RWPE1 (cell line): ENCODE data around the gene SAMD14.
A peak's percentile ranks its signal among the peaks of the same experiment; 100 is the strongest.

Source experiments
- CTCF ChIA-PET: fragments of 350-600 bp; sonication (Branson Sonifier 250); formaldehyde crosslinking; extraction: SDS; loops from one replicate; lab custom pipeline; 2021; lab: Yijun Ruan, JAX
- POLR2A ChIA-PET: fragments of 400-600 bp; formaldehyde crosslinking; extraction: SDS; loops from one replicate; lab custom pipeline; 2020; ENCODE audit warnings: antibody characterized with exemption; ENCODE audit not compliant: low non-redundant PET; lab: Yijun Ruan, JAX
- DNase-seq: peaks from one replicate; pipeline ENCODE4 v3.0.0; 2012; ENCODE audit warnings: low spot score
- H3K27ac ChIP-seq: fragments of 450-650 bp; 2 replicates; pipeline ENCODE4 v1.5.1; 2017
- TF ChIP-seq, protein P1 (sequence below): fragments of 450-650 bp; conservative IDR thresholded peaks from 2 replicates; pipeline ENCODE4 v1.5.1; 2017; ENCODE audit warnings: low read depth, mild to moderate bottlenecking

The SAMD14 gene

DNA sequence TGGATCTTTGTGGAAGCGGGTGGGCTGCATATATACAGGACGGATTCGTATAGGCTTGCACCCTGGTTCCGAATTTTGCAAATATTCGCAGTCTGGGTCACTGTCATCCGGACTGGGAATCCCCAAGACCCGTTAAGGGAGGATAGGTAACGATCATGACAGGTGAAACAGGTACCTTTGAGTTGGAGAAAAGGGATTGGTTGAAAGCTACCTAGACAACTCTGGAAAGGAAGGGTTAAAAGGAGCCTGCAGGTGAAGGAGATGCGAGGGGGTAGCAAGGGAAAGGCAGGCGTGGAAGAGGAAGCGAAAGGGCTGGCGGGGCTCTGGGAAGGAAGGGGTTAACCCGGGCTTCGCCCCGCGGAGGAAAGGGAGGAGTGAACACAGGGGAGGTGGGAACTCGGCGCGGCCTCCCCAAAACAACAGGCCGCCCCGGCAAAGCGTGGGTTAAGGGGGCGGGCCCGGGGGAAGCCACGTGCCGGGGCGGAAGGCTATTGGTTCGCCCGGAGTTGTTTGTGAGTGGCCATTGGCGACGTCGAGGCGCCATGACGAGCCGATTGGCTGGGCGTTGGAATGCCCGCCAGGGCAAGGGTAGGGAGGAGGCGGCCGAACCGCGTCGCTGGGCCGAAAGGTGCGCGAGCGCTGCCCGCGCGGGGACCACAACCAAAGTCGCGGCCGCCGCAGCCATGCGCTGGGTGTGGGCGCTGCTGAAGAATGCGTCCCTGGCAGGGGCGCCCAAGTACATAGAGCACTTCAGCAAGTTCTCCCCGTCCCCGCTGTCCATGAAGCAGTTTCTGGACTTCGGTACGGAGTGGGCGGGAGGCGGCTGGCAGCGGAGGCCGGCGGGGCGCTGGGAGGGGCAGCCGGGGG lies 35.0 kb downstream of the SAMD14 start, which contains the start of gene PDK2:
PDK2 (plus strand) TSS at position 599 of the 867 bp plus-strand sequence; CDS start at position 684, 85 bp downstream.
- TF ChIP-seq, protein P1, sequence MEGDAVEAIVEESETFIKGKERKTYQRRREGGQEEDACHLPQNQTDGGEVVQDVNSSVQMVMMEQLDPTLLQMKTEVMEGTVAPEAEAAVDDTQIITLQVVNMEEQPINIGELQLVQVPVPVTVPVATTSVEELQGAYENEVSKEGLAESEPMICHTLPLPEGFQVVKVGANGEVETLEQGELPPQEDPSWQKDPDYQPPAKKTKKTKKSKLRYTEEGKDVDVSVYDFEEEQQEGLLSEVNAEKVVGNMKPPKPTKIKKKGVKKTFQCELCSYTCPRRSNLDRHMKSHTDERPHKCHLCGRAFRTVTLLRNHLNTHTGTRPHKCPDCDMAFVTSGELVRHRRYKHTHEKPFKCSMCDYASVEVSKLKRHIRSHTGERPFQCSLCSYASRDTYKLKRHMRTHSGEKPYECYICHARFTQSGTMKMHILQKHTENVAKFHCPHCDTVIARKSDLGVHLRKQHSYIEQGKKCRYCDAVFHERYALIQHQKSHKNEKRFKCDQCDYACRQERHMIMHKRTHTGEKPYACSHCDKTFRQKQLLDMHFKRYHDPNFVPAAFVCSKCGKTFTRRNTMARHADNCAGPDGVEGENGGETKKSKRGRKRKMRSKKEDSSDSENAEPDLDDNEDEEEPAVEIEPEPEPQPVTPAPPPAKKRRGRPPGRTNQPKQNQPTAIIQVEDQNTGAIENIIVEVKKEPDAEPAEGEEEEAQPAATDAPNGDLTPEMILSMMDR: no peak
- DNase-seq: peak; percentile 96
- ChIA-PET POLR2A (interaction anchor here (1.0 kb wide), 1 partner anchor 33 kb away, joined by 3 read pairs; no protein-coding TSS in a partner anchor), CTCF (interaction anchor here (0.5 to 3.2 kb wide), 29 partner anchors 7 to 205 kb away, joined by 3 to 20 read pairs (median 4); partner anchors contain the start of gene SAMD14)
- H3K27ac ChIP-seq: peak within 1 kb of the TSS; percentile 85

DNA sequence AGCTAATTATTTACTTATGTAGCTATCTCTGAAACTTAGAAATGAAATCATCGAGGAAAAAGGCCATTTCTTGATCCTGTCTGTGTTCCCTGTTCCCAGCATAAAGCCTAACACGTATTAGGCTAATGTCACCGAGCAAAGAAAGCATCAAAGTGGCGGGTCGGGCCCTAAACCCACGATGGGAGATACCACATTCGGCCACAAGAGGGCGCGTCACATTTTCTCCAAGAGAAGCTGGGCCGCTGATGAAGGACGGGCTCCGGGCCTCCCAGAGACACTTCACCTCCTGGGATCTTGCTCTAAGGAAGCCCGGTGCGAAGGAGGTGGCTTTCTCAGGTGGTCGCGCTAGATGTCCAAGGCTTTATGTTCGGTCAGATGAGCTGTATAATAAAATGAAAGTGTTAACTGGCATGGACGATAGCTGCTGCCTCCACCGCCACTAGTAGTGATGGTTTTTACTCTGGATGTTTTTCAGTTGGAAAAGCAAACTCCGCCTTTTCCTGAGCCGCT lies 35.7 kb downstream of the SAMD14 start:
- ChIA-PET CTCF (interaction anchor here (0.5 to 3.2 kb wide), 34 partner anchors 8 to 750 kb away, joined by 3 to 20 read pairs (median 4); partner anchors contain the start of gene SAMD14), POLR2A (interaction anchor here (1.0 kb wide), 1 partner anchor 32 kb away, joined by 3 read pairs; no protein-coding TSS in a partner anchor)
- H3K27ac ChIP-seq: peak overlapping the region; percentile 85
- TF ChIP-seq, protein P1: peak; percentile 95
- DNase-seq: peak; percentile 82

DNA sequence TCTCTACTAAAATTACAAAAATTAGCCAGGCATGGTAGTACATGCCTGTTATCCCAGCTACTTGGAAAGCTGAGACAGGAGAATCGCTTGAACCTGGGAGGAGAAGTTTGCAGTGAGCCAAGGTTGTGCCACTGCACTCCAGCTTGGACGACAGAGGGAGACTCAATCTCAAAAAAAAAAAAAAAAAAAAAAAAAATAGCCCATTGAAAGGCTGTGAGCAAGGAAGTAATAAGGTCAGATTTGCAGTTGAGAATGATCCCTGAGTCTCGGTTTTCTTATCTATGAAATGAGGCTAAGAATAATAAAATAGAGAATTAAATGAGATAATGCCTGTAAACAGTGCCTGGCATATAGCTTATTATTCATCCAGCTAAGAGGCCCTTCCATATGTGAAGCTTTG lies 36.2 kb downstream of the SAMD14 start:
- ChIA-PET POLR2A (interaction anchor here (1.0 kb wide), 1 partner anchor 32 kb away, joined by 3 read pairs; no protein-coding TSS in a partner anchor), CTCF (interaction anchor here (0.6 to 3.2 kb wide), 26 partner anchors 8 to 749 kb away, joined by 3 to 20 read pairs (median 4); partner anchors contain the start of gene SAMD14)
- TF ChIP-seq, protein P1: no peak
- DNase-seq: no peak
- peak overlapping the region; percentile 85 for H3K27ac ChIP-seq

DNA sequence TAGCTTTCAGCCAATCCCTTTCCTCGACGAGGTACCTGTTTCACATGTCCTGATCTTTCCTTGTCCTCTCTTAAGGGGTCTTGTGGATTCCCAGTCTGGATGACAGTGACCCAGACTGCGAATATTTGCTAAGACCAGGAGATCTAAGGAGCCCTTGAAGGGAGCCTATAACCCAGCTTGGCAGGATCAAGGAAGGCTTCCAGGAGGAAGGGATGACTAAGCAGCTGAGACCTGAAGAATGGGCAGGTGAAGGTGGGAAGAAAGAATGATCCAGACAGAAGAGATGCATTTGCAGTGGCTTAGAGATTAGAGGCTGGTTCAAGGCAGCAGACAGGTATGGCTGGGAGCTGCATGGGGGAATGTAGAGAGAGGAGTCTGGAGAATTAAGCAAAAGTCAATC lies 36.7 kb downstream of the SAMD14 start:
- no peak for DNase-seq
- peak overlapping the region; percentile 85 for H3K27ac ChIP-seq
- ChIA-PET CTCF (interaction anchor here (0.7 to 3.2 kb wide), 12 partner anchors 17 to 204 kb away, joined by 3 to 20 read pairs (median 4); no protein-coding TSS in a partner anchor), POLR2A (no interaction called here)
- TF ChIP-seq, protein P1: no peak

DNA sequence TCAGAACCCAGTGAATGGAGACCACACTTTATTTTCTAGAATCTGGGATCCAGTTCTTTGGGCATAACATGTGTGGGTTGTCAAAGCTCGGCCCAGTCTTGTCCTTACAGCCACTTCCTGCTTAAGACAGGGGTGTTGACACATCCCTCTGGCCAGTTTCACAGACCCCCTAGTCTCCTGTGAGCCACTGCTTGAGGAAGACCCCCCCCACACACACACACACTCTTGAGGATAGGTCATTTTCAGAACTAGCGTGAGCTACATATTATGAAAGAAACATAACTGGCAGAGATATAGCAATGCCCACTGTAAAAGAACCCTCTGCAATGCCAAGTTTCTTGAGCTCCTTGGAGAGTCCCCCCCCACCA lies 38.1 kb downstream of the SAMD14 start:
- CTCF ChIA-PET: interaction anchor here (0.6 to 3.2 kb wide), 3 partner anchors 69 to 831 kb away, joined by 3 to 20 read pairs (median 3); no protein-coding TSS in a partner anchor
- DNase-seq: no peak
- POLR2A ChIA-PET: no interaction called here
- TF ChIP-seq, protein P1: no peak
- H3K27ac ChIP-seq: peak overlapping the region; percentile 85
